Left ventricle myocardium inferior (tissue), 1 donor: Measurements from ENCODE around the gene MPC1L. TPM values are rescaled to one million over a fixed set of nuclear protein-coding genes. Genes with fewer than 3 reads are reported as not detected.

ENCODE experiments used
- DNase-seq: peaks from one replicate; pipeline ENCODE4 v3.0.0-alpha.2; 2020
- H3K27ac ChIP-seq: fragments of 200-600 bp; replicated peaks from 2 replicates; pipeline ENCODE4 v1.8.0; 2021
- H3K27me3 ChIP-seq: fragments of 200-600 bp; 2 replicates; pipeline ENCODE4 v1.8.0; 2021; ENCODE audit warnings: low read depth
- H3K36me3 ChIP-seq: fragments of 200-600 bp; 2 replicates; pipeline ENCODE4 v1.8.0; 2021
- H3K4me1 ChIP-seq: fragments of 200-600 bp; 2 replicates; pipeline ENCODE4 v1.8.0; 2021
- H3K4me3 ChIP-seq: fragments of 200-600 bp; 2 replicates; pipeline ENCODE4 v1.8.0; 2021; ENCODE audit warnings: mild to moderate bottlenecking, moderate library complexity
- H3K9me3 ChIP-seq: fragments of 200-600 bp; replicated peaks from 2 replicates; pipeline ENCODE4 v1.8.0; 2021
- intact Hi-C: fragments of 100-400 bp; cut with micrococcal nuclease; formaldehyde crosslinking; loops from one replicate; pipeline ENCODE4 v1.11.0; 2022
- total RNA-seq: library from RNA; stranded (reverse); fragmentation: NEBNext Ultra II Directional; extraction: Animal tissue kit (Norgen Biotek cat#: 25700); gene quantifications from one replicate; pipeline ENCODE4 v1.2.1, GENCODE V29; 2021
- TF ChIP-seq, protein P1 (sequence below): fragments of 200-600 bp; IDR thresholded peaks from 2 replicates; pipeline ENCODE4 v1.8.0; 2021; ENCODE audit warnings: antibody characterized with exemption, mild to moderate bottlenecking, borderline replicate concordance
- donor health status: DM: no; HTN: yes; CAD: no; lungs with severe emphysema.

Gene MPC1L
- total RNA-seq, 1 donor from 2014 or later: not detected

DNA sequence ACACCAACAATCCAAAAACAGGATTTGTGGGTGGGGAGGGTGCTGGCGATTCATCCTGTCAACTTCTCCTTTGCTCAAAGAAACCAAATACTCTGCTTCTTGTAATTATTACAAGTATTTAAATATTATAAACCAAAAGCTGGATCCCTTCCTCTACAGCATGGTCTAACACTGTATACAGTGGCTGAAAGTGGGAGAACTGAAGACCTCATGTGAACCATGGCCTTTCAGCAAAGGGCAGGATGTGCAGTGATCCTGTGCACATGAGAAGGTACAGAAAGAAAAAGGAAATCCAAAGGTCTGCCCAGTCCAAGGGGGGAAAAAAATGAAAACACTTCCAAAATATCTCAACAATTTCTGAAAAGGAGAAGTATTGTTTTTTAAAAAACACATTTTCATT is 29.4 kb downstream of the MPC1L start:
- Histone ChIP-seq H3K27me3 (no peaks in the 10 kb centered on the region), H3K4me1 (peaks cover 11% of the 10 kb centered on the region), H3K36me3 (peaks cover 9% of the 10 kb centered on the region), H3K9me3 (no peaks in the 10 kb centered on the region), H3K27ac (no peak overlapping the region), H3K4me3 (no peak overlapping the region)
- DNase-seq: no peak
- TF ChIP-seq, protein P1, sequence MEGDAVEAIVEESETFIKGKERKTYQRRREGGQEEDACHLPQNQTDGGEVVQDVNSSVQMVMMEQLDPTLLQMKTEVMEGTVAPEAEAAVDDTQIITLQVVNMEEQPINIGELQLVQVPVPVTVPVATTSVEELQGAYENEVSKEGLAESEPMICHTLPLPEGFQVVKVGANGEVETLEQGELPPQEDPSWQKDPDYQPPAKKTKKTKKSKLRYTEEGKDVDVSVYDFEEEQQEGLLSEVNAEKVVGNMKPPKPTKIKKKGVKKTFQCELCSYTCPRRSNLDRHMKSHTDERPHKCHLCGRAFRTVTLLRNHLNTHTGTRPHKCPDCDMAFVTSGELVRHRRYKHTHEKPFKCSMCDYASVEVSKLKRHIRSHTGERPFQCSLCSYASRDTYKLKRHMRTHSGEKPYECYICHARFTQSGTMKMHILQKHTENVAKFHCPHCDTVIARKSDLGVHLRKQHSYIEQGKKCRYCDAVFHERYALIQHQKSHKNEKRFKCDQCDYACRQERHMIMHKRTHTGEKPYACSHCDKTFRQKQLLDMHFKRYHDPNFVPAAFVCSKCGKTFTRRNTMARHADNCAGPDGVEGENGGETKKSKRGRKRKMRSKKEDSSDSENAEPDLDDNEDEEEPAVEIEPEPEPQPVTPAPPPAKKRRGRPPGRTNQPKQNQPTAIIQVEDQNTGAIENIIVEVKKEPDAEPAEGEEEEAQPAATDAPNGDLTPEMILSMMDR: no peak
- intact Hi-C loops: loop anchor here (10.0 kb wide), 2 partner anchors 108 to 142 kb away; no protein-coding TSS in a partner anchor

GRCh38 chrX:40653535-40653934 is 30.3 kb downstream of the MPC1L start:
- Histone ChIP-seq H3K27me3 (no peaks in the 10 kb centered on the region), H3K36me3 (peaks cover 16% of the 10 kb centered on the region), H3K4me3 (no peak overlapping the region), H3K4me1 (peaks cover 11% of the 10 kb centered on the region), H3K9me3 (no peaks in the 10 kb centered on the region), H3K27ac (no peak overlapping the region)
- TF ChIP-seq, protein P1: no peak
- intact Hi-C loops: loop anchor here (10.0 kb wide), 2 partner anchors 109 to 141 kb away; no protein-coding TSS in a partner anchor
- DNase-seq: no peak

DNA sequence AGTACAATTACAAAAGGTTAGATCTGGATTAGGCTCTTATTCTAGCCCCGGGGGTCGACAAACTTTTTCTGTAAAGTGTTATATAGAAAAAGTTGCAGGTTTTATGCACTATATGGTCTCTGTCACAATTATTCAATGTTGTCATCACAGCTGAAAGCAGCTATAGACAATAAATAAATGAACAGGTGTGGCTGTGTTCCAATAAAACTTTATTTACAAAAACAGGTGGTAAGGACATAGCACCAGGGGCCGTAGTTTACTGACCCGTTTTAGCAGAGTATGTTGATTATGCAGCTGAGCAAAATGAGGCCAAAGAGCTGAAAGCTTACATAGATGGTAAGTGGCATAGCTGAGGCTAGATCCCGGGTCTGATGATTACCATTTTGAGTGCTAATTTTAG is 37.2 kb downstream of the MPC1L start:
- no peak overlapping the region for H3K27ac ChIP-seq
- intact Hi-C loops: no loop called here
- no peaks in the 10 kb centered on the region for H3K9me3 ChIP-seq
- TF ChIP-seq, protein P1: no peak
- no peaks in the 10 kb centered on the region for H3K27me3 ChIP-seq
- H3K4me1 ChIP-seq: no peaks in the 10 kb centered on the region
- no peak overlapping the region for H3K4me3 ChIP-seq
- peaks cover 56% of the 10 kb centered on the region for H3K36me3 ChIP-seq
- DNase-seq: no peak

DNA sequence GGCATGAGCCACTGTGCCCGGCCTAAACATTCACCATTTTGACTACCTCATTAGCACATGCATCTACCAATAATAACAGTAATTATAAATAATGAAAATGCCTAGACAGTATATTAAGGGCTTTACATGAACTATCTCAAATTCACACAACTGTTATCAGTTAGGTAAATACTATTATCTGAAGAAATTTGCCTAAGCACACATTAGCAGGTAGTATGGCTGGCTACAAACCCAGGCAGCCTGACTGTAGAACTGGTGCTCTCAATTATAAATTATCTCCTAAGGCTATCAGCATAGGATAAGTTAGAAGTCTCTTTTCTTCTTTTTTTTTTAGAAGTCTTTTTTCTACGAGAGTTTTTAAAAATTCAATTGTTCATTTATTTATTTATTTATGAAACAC is 38.3 kb downstream of the MPC1L start:
- Histone ChIP-seq H3K36me3 (peaks cover 64% of the 10 kb centered on the region), H3K9me3 (no peaks in the 10 kb centered on the region), H3K27me3 (no peaks in the 10 kb centered on the region), H3K27ac (no peak overlapping the region), H3K4me3 (no peak overlapping the region), H3K4me1 (no peaks in the 10 kb centered on the region)
- intact Hi-C loops: no loop called here
- TF ChIP-seq, protein P1: no peak
- no peak for DNase-seq

DNA sequence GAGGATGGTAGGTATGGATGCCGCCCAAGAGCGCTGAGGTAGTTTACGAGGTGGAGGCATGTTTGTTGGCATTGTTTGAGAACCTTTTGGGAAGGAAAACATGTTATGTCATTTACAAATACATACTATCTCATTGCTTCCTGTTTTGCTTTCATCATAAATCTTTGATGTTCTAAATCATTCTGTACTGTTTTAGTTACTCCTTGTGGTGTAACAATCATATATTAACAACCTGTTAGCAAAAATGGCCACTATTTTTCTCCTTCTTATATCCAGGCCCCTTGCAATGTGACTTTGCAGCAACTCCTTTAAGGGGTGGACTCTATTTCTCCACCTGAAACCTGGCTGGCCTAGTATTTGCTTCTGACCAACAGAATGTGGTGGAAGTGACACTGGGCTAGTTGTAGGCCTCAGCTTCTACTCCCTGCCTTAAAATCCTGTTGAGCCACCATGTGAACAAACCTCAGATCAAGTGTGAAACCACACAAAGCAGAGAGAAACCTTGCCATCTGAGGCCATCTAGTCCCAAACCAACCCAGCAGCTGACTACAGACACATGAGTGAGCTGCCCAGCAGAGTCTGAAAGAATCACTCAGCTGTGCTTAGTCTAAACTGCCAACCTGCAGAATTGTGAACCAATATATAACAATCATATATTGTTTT is 40.0 kb downstream of the MPC1L start:
- no peak for DNase-seq
- H3K27me3 ChIP-seq: no peaks in the 10 kb centered on the region
- intact Hi-C loops: no loop called here
- peaks cover 55% of the 10 kb centered on the region for H3K36me3 ChIP-seq
- H3K9me3 ChIP-seq: no peaks in the 10 kb centered on the region
- no peak overlapping the region for H3K4me3 ChIP-seq
- no peaks in the 10 kb centered on the region for H3K4me1 ChIP-seq
- H3K27ac ChIP-seq: no peak overlapping the region
- TF ChIP-seq, protein P1: no peak
